K562 (cell line): Measurements from ENCODE around the gene CPSF4. TPM values are rescaled to one million over a fixed set of nuclear protein-coding genes. Genes with fewer than 3 reads are reported as not detected.

Experiments
- ARID3B ChIP-seq: fragments of 250-450 bp; sonication (Bioruptor Pico); IDR thresholded peaks from 2 replicates; pipeline ENCODE4 v1.4.0; 2020; ENCODE audit warnings: borderline replicate concordance
- ESRRA ChIP-seq: fragments of 450-650 bp; IDR thresholded peaks from 2 replicates; pipeline ENCODE4 v1.6.1; 2014; ENCODE audit warnings: low read depth, mild to moderate bottlenecking, moderate library complexity, borderline replicate concordance
- FOXM1 ChIP-seq, 2 experiments: fragments of 450-650 bp in 1 of 2; sonication (generic) in 1 of 2; formaldehyde crosslinking in 1 of 2; IDR thresholded peaks; 2 replicates each; pipeline versions ENCODE4 v1.6.1 to v1.9.0; 2017 to 2022; ENCODE audit warnings: low read depth in 2 of 2, mild to moderate bottlenecking in 2 of 2, missing genetic modification reagents in 1 of 2, moderate library complexity in 1 of 2
- FOXP4 ChIP-seq: sonication (generic); formaldehyde crosslinking; IDR thresholded peaks from 2 replicates; pipeline ENCODE4 v1.8.0; 2022; ENCODE audit warnings: mild to moderate bottlenecking, missing genetic modification reagents, borderline replicate concordance
- HDAC3 ChIP-seq: fragments of 450-650 bp; IDR thresholded peaks from 2 replicates; pipeline ENCODE4 v1.6.1; 2018; ENCODE audit warnings: borderline replicate concordance, mild to moderate bottlenecking, moderate library complexity; ENCODE audit not compliant: partially characterized antibody
- MCM3 ChIP-seq: fragments of 450-650 bp; IDR thresholded peaks from 2 replicates; pipeline ENCODE4 v1.6.1; 2016
- MTA1 ChIP-seq: fragments of 450-650 bp; IDR thresholded peaks from 2 replicates; pipeline ENCODE4 v1.6.1; 2017; ENCODE audit warnings: borderline replicate concordance
- MYBL2 ChIP-seq, 2 experiments: fragments of 450-650 bp in 1 of 2; sonication (generic) in 1 of 2; formaldehyde crosslinking in 1 of 2; IDR thresholded peaks; 2 replicates each; pipeline versions ENCODE4 v1.6.1 to v1.8.1; 2017 to 2022; ENCODE audit warnings: borderline replicate concordance in 1 of 2, inconsistent platforms in 1 of 2, low read depth in 1 of 2, mild to moderate bottlenecking in 1 of 2, missing genetic modification reagents in 1 of 2, moderate library complexity in 1 of 2
- NFYB ChIP-seq: IDR thresholded peaks from 2 replicates; pipeline ENCODE4 v1.6.1; 2011; ENCODE audit warnings: mild to moderate bottlenecking, moderate library complexity; ENCODE audit not compliant: insufficient read length; ENCODE audit errors: extremely low read depth
- NONO ChIP-seq, 2 experiments: fragments of 200-400 bp in 1 of 2; fragments of 450-650 bp in 1 of 2; formaldehyde crosslinking in 1 of 2; IDR thresholded peaks; 2 replicates each; pipeline ENCODE4 v1.6.1; 2017; ENCODE audit warnings: low read depth in 2 of 2, mild to moderate bottlenecking in 2 of 2, moderate library complexity in 2 of 2, low read length in 1 of 2
- POLR2A ChIP-seq: fragments of 450-650 bp; conservative IDR thresholded peaks from 2 replicates; pipeline ENCODE4 v1.6.1; 2016
- RB1 ChIP-seq: fragments of 450-650 bp; IDR thresholded peaks from 2 replicates; pipeline ENCODE4 v1.6.1; 2017; ENCODE audit warnings: low read depth, mild to moderate bottlenecking
- RBM15 ChIP-seq: fragments of 200-400 bp; formaldehyde crosslinking; IDR thresholded peaks from 2 replicates; pipeline ENCODE4 v1.6.1; 2018; ENCODE audit warnings: mild to moderate bottlenecking, low read length, moderate library complexity; ENCODE audit not compliant: insufficient read depth
- RFX5 ChIP-seq: IDR thresholded peaks from 2 replicates; pipeline ENCODE4 v1.6.1; 2011; ENCODE audit warnings: low read depth, mild to moderate bottlenecking, improper control_type of control experiment, low read length
- SIX5 ChIP-seq, 2 experiments: IDR thresholded peaks; 2 replicates each; pipeline ENCODE4 v1.6.1; 2011; ENCODE audit warnings: low read length in 2 of 2, borderline replicate concordance in 1 of 2, low read depth in 1 of 2, mild to moderate bottlenecking in 1 of 2, moderate library complexity in 1 of 2; ENCODE audit not compliant: insufficient read depth in 1 of 2
- SRF ChIP-seq, 2 experiments: fragments of 250-450, 450-650 bp in 1 of 2; sonication (Bioruptor Pico) in 1 of 2; sonication (generic) in 1 of 2; formaldehyde crosslinking; IDR thresholded peaks; 2 replicates each; pipeline versions ENCODE4 v1.5.0 to v1.5.1; 2020 to 2022; ENCODE audit warnings: mild to moderate bottlenecking in 1 of 2, missing genetic modification reagents in 1 of 2
- TCF3 ChIP-seq: sonication (generic); formaldehyde crosslinking; IDR thresholded peaks from 2 replicates; pipeline ENCODE4 v1.4.0; 2020; ENCODE audit warnings: mild to moderate bottlenecking, missing genetic modification reagents
- TCF7 ChIP-seq: sonication (generic); IDR thresholded peaks from 2 replicates; pipeline ENCODE4 v1.6.1; 2016; ENCODE audit warnings: antibody characterized with exemption, borderline replicate concordance
- TCF7L2 ChIP-seq: fragments of 150-350 bp; IDR thresholded peaks from 2 replicates; pipeline ENCODE4 v1.6.1; 2016; ENCODE audit warnings: low read depth, mild to moderate bottlenecking, low read length, moderate library complexity
- ZNF507 ChIP-seq: conservative IDR thresholded peaks from 2 replicates; pipeline ENCODE4 v1.6.1; 2017; ENCODE audit warnings: missing genetic modification characterization, missing compliant biosample characterization
- ZSCAN32 ChIP-seq: fragments of 450-650 bp; formaldehyde crosslinking; IDR thresholded peaks from 2 replicates; pipeline ENCODE4 v1.4.0; 2020; ENCODE audit warnings: mild to moderate bottlenecking, moderate library complexity
- polyA plus RNA-seq, 8 experiments: library from polyadenylated mRNA; depleted of rRNA in 4 of 8; stranded (reverse) in 5 of 8; unstranded in 3 of 8; fragments of >200 nt; fragmentation: Nextera tagmentation in 2 of 8; fragmentation: Illumina TruSeq in 1 of 8; extraction: Ambion mirVana in 2 of 8; extraction: Trizol in 1 of 8; gene quantifications; 2 replicates each; pipeline versions ENCODE4 v1.2.1 to v1.2.3, GENCODE V29; 2011 to 2014; ENCODE audit warnings: inconsistent platforms in 1 of 8, missing spikeins in 1 of 8
- total RNA-seq, 7 experiments: library from RNA; depleted of rRNA in 6 of 7; stranded (reverse); fragments of >200 nt in 6 of 7; fragmentation: Illumina TruSeq in 2 of 7; extraction: Trizol in 2 of 7; gene quantifications; 2 replicates each; pipeline versions ENCODE4 v1.2.1 to v1.2.3, GENCODE V29; 2011 to 2021; ENCODE audit warnings: low replicate concordance in 1 of 7

The CPSF4 gene
- total and polyA plus RNA-seq, 9 of the 15 experiments (the other 6 are each of a cell fraction or from before 2014, with no cell fraction given): 16.9 to 118 (median 71.7) TPM

- TF ChIP-seq TCF3 (CRISPR knock-in tag) (peak; percentile 54; the same call in 1 of the 2 replicates), ZNF507 (tag) (no peak), ARID3B (CRISPR knock-in tag) (peak; percentile 54; the same call in 1 of the 2 replicates), MYBL2 (IDR thresholded peaks at IDR 0.05; ENCODE audit: low read depth) (no peak), MYBL2 (CRISPR knock-in tag; IDR thresholded peaks at IDR 0.05; ENCODE audit: borderline replicate concordance) (no peak), ZSCAN32 (CRISPR knock-in tag) (peak; percentile 100), ESRRA (peak; percentile 89), TCF7L2 (0 out of 2 replicates have a peak, but pooled peaks have one; percentile 44), POLR2A (peak; percentile 93), SRF (CRISPR knock-in tag; IDR thresholded peaks at IDR 0.05) (peak in 1 of 2 experiments; percentile 25; a peak in 1 of 4 replicates), MTA1 (peak; percentile 91), NONO (IDR thresholded peaks at IDR 0.05; ENCODE audit: low read depth in 2 of 2, low read length in 1 of 2) (peak in 1 of 2 experiments; percentile 60; a peak in 2 of 4 replicates), HDAC3 (peak; percentile 55), RBM15 (no peak), RFX5 (no peak), SIX5 (IDR thresholded peaks at IDR 0.05; ENCODE audit: borderline replicate concordance in 1 of 2, insufficient read depth in 1 of 2, low read depth in 1 of 2, low read length in 2 of 2) (0 out of 4 replicates have a peak, but pooled peaks of 1 of the 2 experiments have one; percentile 12), RB1 (peak; percentile 99), TCF7 (0 out of 2 replicates have a peak, but pooled peaks have one; percentile 16), FOXP4 (CRISPR knock-in tag) (no peak), NFYB (no peak), FOXM1 (IDR thresholded peaks at IDR 0.05; ENCODE audit: low read depth) (no peak), FOXM1 (CRISPR knock-in tag; IDR thresholded peaks at IDR 0.05; ENCODE audit: low read depth) (peak; percentile 87), MCM3 (no peak)
Measured at GRCh38 chr7:99408379-99409191, 30.2 kb upstream of the CPSF4 start, which contains the start of the genes BUD31 and PDAP1 (continued).
